Activated CD8-positive, alpha-beta T cell treated with anti-CD3 and anti-CD28 coated beads for 36 hours (primary cell): Measurements from ENCODE around the gene IFNA13. TPM values are rescaled to one million over a fixed set of nuclear protein-coding genes. Genes with fewer than 3 reads are reported as not detected.

Experiments used
- ATAC-seq: fragments of 200-7000 bp; cut with Tn5 transposase; one replicate; pipeline ENCODE4 v1.10.0; 2021; ENCODE audit warnings: mild to moderate bottlenecking, moderate library complexity
- CTCF ChIA-PET: fragments of 350-600 bp; sonication (Branson Sonifier 250); formaldehyde crosslinking; loops from one replicate; lab custom pipeline; 2021; ENCODE audit warnings: antibody characterized with exemption; lab: Charles Lee
- POLR2A ChIA-PET: fragments of 350-600 bp; sonication (Branson Sonifier 250); formaldehyde crosslinking; loops from one replicate; lab custom pipeline; 2021; ENCODE audit warnings: antibody characterized with exemption; lab: Charles Lee
- DNase-seq: peaks from one replicate; pipeline ENCODE4 v3.0.0-alpha.2; 2020
- H3K27ac Mint-ChIP-seq: one replicate; pipeline ENCODE4 v1.8.0; 2021; ENCODE audit warnings: mild to moderate bottlenecking, mixed read lengths
- H3K27me3 Mint-ChIP-seq: one replicate; pipeline ENCODE4 v1.8.0; 2021; ENCODE audit warnings: mixed read lengths
- H3K36me3 Mint-ChIP-seq: one replicate; pipeline ENCODE4 v1.8.0; 2021; ENCODE audit warnings: low read depth, mixed read lengths
- H3K4me1 Mint-ChIP-seq: one replicate; pipeline ENCODE4 v1.8.0; 2021; ENCODE audit warnings: low read depth, mixed read lengths
- H3K4me3 Mint-ChIP-seq: one replicate; pipeline ENCODE4 v1.8.0; 2021; ENCODE audit warnings: mild to moderate bottlenecking, moderate library complexity, mixed read lengths
- H3K9me3 Mint-ChIP-seq: one replicate; pipeline ENCODE4 v1.8.0; 2021; ENCODE audit warnings: mixed read lengths
- intact Hi-C: fragments of 100-400 bp; cut with micrococcal nuclease; formaldehyde crosslinking; loops from one replicate; pipeline ENCODE4 v1.10.0; 2022
- total RNA-seq, 2 experiments: library from RNA; stranded (reverse); gene quantifications; one replicate each; pipeline ENCODE4 v1.2.3, GENCODE V29; 2021
- TF ChIP-seq, protein P1 (sequence below): fragments of 200-600 bp; IDR thresholded peaks from one replicate; pipeline ENCODE4 v1.8.0; 2022; ENCODE audit warnings: antibody characterized with exemption, mild to moderate bottlenecking

The IFNA13 gene
- total RNA-seq, 2 experiments from 2014 or later: not detected

GRCh38 chr9:21413151-21413550, 45.3 kb upstream of the IFNA13 start:
- ChIA-PET CTCF (interaction anchor here (1.6 to 1.7 kb wide), 4 partner anchors 17 to 87 kb away, joined by 4 to 5 read pairs (median 4); no protein-coding TSS in a partner anchor), POLR2A (no interaction called here)
- no peak for DNase-seq

DNA sequence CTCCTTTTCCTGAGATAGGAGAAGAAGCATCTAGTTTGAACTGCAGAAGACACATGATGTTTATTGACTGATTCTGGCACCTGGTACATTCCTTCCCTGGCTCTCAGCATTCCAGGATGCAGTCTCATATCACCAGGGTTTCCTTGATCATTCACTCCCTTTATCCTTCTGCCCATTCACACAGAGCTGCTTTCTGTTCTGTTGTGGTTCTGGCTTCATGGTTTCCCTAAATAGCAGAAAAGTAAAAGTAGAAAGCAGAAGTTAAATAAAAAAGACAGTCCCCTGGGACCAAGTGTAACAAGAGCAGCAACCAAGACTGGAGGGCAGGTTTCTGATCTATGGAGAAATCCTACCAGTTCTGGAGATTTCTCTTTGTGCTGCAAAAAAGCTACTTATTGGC, 44.2 kb upstream of the IFNA13 start:
- ATAC-seq: no peak
- TF ChIP-seq, protein P1, sequence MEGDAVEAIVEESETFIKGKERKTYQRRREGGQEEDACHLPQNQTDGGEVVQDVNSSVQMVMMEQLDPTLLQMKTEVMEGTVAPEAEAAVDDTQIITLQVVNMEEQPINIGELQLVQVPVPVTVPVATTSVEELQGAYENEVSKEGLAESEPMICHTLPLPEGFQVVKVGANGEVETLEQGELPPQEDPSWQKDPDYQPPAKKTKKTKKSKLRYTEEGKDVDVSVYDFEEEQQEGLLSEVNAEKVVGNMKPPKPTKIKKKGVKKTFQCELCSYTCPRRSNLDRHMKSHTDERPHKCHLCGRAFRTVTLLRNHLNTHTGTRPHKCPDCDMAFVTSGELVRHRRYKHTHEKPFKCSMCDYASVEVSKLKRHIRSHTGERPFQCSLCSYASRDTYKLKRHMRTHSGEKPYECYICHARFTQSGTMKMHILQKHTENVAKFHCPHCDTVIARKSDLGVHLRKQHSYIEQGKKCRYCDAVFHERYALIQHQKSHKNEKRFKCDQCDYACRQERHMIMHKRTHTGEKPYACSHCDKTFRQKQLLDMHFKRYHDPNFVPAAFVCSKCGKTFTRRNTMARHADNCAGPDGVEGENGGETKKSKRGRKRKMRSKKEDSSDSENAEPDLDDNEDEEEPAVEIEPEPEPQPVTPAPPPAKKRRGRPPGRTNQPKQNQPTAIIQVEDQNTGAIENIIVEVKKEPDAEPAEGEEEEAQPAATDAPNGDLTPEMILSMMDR: no peak
- no peak overlapping the region for H3K4me3 Mint-ChIP-seq

More at GRCh38 chr9:21413151-21413550, 45.3 kb upstream of the IFNA13 start:
- Mint-ChIP-seq H3K4me1 (no peaks in the 10 kb centered on the region), H3K4me3 (no peak overlapping the region), H3K9me3 (no peaks in the 10 kb centered on the region), H3K27ac (no peak overlapping the region), H3K27me3 (peaks cover 3% of the 10 kb centered on the region), H3K36me3 (no peaks in the 10 kb centered on the region)
- intact Hi-C loops: no loop called here
- TF ChIP-seq, protein P1: no peak
- ATAC-seq: no peak

GRCh38 chr9:21408817-21409216, 41.0 kb upstream of the IFNA13 start, which contains the start of gene IFNA8:
Gene IFNA8 (plus strand): TSS chr9:21409117. CDS start chr9:21409177, 60 bp downstream.
- no peak for DNase-seq
- Mint-ChIP-seq H3K36me3 (no peaks in the 10 kb centered on the region), H3K27ac (no peak within 1 kb of the TSS), H3K27me3 (peaks cover 13% of the 10 kb centered on the region), H3K4me3 (no peak within 1 kb of the TSS), H3K4me1 (no peaks in the 10 kb centered on the region), H3K9me3 (no peaks in the 10 kb centered on the region)
- TF ChIP-seq, protein P1: no peak
- ChIA-PET POLR2A (interaction anchor here (0.9 kb wide), 1 partner anchor 13 kb away, joined by 3 read pairs; no protein-coding TSS in a partner anchor), CTCF (interaction anchor here (0.6 to 4.7 kb wide), 4 partner anchors 13 to 173 kb away, joined by 3 to 29 read pairs (median 3); no protein-coding TSS in a partner anchor)
- intact Hi-C loops: no loop called here
- ATAC-seq: no peak

More for the DNA sequence above, 44.2 kb upstream of the IFNA13 start:
- POLR2A ChIA-PET: interaction anchor here (0.8 kb wide), 1 partner anchor 10 kb away, joined by 3 read pairs; no protein-coding TSS in a partner anchor
- no peak for DNase-seq
- Mint-ChIP-seq H3K27me3 (peaks cover 3% of the 10 kb centered on the region), H3K36me3 (no peaks in the 10 kb centered on the region), H3K4me1 (no peaks in the 10 kb centered on the region), H3K9me3 (no peaks in the 10 kb centered on the region), H3K27ac (no peak overlapping the region)
- CTCF ChIA-PET: interaction anchor here (1.6 to 1.7 kb wide), 2 partner anchors 16 to 86 kb away, joined by 5 read pairs; no protein-coding TSS in a partner anchor
- intact Hi-C loops: no loop called here

DNA sequence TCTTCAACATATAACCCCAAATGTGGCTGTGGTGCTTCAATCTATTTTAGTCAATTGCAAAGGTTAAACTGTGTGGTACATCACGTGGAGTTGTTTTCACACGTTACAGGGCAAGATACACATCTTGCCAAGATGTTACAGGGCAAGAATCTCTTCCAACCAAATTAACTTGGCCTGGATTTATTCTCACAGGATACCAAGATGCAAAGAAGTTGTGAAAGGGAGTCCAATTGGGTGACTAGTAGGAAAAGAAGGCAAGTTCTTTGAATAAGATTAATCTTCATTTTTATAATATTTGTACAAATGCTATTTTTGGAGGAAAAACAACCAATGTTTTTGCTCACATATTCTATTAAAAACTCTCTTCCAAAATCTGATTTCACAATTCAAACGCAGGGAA, 36.3 kb upstream of the IFNA13 start:
- Mint-ChIP-seq H3K4me3 (no peak overlapping the region), H3K9me3 (no peaks in the 10 kb centered on the region), H3K27me3 (peaks cover 34% of the 10 kb centered on the region), H3K4me1 (peaks cover 9% of the 10 kb centered on the region), H3K27ac (no peak overlapping the region), H3K36me3 (no peaks in the 10 kb centered on the region)
- TF ChIP-seq, protein P1: no peak
- no peak for ATAC-seq
- DNase-seq: no peak
- POLR2A ChIA-PET: interaction anchor here (0.7 kb wide), 1 partner anchor 73 kb away, joined by 3 read pairs; no protein-coding TSS in a partner anchor
- CTCF ChIA-PET: interaction anchor here (3.3 kb wide), 1 partner anchor 75 kb away, joined by 17 read pairs; no protein-coding TSS in a partner anchor
- intact Hi-C loops: no loop called here
